HG02588 (cell line): ENCODE data around the gene MVK.

Experiments
- ATAC-seq: cut with Tn5 transposase; IDR thresholded peaks from one replicate; pipeline ENCODE4 v1.9.1; 2021; ENCODE audit warnings: mild to moderate bottlenecking, moderate library complexity; ENCODE audit not compliant: unreplicated experiment

Gene MVK

DNA sequence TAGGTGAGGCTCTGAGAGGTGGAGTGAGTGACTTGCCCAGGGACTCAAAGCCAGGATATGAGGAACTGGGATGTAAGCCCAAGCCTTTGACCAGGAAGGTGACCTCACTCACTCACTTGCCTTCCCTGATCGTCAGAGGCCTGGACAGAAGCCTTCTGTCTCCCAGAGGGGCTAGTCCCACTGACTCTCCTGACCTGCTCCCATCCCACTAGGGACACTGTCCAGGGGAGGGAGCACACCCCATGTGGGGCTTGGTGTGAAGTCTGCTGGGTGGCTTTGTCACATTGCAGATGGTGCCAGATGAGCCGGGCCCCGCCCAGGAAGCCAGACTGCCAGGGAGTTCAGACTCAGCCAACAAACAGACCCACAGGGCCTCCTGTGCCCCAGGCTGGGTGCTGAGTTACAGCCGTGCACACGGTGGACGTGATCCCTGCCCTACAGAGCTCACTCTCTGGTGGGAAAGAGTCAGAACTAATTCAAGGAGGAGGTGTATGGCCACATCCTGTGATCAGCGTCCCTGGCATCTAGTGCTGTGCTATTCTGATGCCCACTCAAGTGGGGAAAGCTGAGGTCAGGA lies 28.6 kb upstream of the MVK start:
- ATAC-seq: no peak

DNA sequence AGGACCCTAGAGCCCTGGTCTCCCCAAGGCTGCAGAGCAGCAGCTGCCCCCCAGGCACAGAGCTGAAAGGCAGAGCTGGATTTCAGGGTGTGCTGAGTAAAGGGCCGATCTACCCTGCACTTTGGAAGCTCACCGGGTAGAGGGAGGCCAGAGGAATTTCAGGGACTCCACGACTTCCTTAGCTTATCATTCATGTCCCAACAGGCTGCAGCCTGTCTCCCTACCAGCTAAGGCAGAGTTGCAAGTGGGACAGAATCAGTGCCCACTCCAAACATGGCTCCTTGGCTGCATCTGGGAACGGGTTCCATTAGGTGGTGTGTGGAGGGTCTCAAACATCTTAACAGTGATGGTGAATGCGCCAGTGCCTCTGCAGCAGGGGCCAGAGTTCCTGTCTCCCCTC lies 27.8 kb upstream of the MVK start:
- no peak for ATAC-seq

DNA sequence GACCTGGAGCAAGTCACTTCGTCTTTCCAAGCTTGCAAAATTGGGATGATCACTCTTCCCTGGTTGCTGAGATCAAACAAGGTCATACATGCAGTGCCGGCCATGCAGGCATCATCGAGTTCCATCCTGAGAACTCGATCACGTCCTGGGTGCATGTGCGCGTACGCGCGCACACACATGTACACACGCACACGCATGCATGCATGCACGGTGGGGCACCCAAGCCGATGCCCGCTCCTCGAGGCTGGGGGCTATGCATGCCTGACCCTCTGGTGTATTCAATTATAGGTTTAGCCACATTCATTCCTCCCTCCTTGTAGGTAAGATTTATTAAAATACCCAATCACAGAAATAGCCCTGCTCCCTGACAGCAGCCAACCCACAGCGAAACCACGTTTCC lies 26.3 kb upstream of the MVK start:
- ATAC-seq: no peak

DNA sequence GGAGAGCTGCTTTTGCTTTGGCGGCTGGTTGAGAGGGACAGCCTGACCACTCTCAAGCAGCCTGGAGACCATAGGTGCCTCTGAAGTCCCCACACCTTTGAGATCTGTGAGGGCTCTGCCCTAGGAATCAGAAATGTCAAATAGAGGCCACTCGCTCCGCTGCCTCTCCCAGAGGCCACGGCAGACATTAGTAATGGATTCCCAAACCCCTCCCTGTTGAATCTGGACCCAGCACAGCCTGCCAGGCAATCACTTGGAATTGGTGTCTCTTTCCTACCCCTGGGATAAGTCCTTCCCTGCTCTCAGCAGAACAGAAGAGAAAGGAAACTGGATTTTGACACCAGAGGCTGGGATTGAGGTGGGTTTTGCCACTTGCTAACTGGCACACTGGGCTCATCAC lies 25.3 kb upstream of the MVK start:
- no peak for ATAC-seq

DNA sequence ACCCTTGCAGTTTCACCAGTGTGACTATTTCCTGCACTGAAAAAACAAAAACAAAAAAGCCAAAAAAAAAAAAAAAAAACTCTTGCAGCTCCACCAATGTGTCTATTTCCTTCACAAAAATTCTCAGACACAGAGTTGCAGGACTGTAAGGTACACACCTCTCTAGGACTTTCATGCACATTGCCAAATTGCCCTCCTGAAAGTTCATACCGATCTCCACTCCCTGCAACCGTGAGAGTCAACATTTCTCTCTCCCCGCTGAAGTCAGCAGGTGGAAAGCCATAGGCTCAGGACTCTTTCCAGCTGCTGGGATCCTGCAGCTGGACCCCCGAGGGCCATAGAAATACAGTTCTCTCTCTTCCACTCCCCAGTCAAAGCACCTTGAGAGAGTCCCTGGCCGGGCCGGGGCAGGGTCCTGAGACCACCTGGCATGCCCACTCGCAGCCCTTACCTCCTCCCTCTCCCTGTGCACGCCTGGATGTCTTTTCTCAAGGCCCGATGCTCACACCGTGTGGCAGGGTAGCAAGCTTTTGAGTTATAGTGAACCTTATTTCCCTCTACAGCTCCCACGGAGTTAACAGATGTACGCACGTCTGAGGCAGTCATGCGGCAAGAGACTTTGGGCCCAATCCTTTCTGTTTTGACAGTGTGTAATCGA lies 23.9 kb upstream of the MVK start:
- ATAC-seq: no peak

DNA sequence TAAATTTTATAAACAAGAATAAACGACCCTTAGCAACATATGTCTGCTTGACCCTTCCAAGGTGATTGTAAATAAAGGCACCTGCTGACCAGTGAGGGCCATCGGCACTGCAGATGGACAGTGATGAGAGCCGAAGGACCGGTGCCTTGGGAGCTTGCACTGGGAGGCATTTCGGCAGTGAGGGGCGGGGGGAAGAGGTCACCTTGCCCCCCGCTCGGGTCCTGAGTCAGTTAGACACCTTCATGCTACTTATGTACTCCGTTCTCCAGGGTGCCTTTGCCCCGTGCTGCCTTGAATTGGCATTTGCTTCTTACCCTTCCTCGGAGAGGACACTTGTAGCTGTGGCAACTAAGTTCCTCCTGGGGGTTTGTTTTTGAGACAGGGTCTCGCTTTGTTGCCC lies 23.3 kb upstream of the MVK start:
- ATAC-seq: no peak

GRCh38 chr12:109551108-109551507 lies 22.5 kb upstream of the MVK start:
- no peak for ATAC-seq

DNA sequence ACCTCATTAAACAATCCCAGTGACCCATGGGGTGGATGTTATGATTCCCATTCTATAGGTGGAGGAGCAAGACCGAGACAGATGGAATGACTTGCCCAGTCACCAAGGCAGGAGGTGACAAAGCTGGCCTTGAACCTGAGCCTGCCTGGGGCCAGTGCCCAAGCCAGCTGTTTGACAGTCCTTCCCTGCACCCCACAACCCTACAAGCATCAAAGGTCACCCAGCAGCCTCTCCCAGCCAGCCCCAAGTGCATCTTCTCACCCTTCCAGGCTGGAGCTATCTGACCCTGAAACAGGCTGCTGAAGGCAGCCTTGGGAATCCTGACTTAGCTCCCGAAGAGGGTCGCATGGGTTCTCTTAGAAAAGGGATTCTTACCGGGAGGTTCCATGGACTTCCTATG lies 20.6 kb upstream of the MVK start:
- ATAC-seq: no peak

GRCh38 chr12:109553483-109553882 lies 20.1 kb upstream of the MVK start:
- ATAC-seq: no peak

DNA sequence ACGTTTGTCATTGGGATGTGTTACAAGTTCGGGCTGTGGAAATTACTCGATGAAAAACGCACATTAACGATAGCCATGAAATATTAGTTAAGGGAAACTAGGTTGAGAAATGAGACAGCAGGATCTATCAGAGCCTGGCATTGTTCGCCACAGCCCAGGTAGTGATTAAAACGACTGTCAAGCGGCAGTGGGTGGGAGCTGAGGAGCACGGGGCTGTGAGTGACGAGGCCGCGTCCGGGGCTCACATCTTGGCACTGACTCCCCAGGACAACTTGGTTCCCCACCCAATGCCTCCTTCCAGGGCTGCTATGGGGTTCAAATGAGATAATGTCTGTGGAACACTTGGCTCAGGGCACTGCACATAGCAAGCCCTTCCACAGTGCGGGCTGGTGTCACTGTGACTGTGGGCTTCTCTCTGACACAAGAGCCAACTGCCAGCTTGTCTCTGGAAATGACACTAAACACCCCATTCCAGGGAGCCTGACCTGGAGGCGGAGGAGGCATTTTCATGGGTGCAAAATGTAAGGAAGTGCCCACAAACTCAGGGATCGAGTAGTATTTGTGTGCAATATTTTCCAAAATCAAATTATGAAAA lies 19.6 kb upstream of the MVK start:
- ATAC-seq: no peak

- ATAC-seq: no peak
Observed at GRCh38 chr12:109554761-109555160, 18.8 kb upstream of the MVK start.

DNA sequence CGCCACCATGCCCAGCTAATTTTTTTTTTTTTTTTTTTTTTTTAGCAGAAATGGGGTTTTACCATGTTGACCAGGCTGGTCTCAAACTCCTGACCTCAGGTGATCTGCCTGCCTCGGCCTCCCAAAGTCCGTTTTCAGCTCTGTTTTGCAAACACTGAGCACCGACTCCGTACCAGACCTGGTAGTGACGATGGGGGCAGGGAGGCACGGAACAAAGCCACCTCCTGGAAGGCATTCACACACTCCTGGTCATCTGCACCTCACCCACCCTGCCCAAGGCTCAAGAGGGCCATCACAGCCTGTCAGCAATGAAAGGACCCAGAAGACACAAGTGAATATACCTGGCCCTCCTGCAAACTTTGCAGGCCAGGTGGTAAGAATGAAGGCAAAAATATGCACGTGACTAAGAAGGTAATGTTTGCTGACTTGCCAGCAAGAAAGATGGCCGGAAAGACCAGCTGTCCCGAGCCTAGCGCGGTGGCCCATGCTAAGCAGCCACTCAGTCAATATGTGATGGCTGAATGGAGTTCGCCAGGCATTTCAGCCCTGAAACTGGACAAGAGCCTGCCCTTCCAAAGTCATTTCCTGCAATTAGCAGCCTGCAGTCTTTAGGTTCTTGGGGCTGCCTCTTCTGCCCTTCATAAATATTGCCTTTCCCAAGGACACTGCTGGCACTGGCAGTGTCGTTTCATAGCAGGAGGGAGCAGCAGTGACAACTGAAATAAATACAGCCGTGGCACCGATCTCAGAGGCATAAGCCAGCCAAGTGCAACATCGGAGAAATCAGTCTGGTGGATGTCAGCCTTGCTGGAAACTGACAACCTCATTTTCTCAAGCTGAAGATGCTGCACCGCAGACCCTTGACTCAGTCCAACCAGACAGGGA lies 17.9 kb upstream of the MVK start:
- ATAC-seq: no peak

DNA sequence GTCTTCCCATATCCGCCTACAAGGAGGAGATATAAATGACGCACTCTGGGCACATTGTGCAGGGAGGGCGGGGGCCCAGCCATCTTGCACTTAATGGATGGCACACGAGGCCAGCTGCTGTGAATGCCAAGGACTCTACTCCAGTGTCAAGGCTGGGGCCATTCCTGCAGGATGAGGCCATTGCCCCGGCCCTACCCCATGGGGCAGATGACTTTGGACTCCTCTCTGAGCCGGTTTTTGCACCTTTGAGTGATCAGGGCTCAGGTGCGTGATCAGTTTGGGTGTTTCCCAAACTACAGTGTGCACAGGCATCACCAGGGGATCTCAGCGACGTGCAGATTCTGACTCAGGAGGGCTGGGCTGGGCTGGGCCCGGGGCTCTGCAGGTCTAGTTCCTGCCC lies 16.4 kb upstream of the MVK start:
- ATAC-seq: no peak

DNA sequence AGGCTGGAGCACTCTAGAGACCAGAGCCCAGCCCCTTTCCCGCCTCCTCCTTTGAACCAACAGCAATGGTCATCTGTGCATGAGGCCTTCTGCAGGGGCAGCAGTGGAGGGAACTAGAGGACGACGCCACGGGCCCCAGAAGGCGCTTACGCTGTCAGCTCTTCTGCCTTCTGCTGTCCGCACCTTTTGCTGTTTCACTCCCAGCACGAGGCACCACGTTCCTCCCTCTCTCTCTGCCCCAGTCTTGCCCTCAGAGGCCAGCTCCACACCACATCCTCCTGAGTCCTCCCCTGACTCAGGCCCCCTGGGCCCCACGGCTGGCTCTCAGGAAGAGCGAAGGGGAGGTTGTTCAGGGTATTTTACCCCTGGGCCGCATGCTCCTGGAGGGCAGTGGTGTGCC lies 15.8 kb upstream of the MVK start:
- ATAC-seq: no peak

DNA sequence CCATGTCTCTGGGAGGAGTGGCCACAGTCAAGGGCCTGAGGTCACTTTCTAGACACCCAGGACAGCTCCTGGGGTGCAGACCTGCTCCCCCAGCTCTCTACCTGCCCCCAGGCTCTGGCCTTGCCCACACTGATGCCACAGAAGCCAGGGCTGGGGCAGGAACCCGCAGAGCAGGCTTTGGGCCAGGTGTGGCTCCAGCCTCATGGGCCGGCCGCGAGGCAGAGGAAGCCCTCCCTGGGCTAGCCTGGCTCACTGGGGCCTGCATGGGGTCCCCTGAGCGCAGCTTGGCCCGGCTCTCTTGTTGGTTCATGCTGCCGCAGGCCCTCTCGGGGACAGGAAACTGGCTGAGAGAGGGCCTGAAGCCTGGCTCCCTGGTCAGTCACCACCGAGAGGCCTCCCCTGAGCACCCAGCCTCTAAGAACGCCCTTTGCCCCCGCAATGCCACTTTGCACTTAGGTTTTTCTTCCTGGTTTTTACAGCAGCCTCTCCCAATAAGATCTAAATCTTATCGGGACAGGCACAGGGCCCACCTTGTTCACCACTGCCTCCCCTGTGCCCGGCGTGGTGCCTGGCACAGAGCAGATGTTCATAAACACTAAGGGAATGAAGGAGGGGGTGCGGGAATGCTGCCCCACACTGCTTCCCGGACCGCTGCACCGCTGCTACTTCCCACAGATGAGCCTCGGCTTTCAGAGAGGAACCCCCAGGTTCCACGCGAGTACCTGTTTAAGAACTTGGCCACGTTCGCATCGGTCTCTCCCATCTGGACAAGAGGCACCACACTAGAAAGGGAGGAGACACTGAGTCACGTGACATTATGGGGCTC lies 15.0 kb upstream of the MVK start:
- no peak for ATAC-seq

DNA sequence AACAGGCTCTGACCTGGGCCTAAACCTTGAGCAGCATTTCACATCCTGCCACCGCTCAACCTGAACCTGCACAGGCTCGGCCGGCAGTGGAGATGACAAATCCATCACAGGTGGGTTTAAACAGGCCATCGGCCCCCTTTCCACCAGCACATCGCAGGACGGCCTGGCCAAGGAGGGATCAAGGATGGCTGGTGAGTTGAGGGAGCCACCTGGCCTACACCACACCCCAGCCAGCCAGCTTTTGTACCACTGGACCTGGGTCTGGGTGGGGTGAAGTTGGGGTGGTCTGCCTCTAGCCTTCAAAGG lies 14.4 kb upstream of the MVK start:
- ATAC-seq: no peak

DNA sequence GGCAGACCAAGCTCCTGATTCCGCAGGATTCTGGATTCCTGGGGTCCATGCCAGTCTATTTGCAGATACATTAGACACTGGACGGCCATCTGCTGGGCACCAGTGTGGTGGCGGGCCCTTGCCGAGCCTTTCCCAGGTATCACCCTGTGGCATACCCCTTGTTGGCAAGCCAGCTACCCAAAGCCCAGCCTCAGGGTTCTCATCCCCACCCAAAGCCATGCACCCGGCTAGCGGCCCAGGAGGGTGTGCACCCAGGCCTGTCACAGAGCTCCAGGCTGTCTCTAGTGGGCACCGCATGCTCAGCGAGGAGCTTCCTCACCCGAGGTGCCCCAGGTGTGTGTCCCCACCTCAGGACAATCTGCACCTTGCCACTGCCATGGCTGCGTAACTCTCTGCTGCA lies 14.0 kb upstream of the MVK start:
- ATAC-seq: no peak

GRCh38 chr12:109560867-109561710 lies 12.5 kb upstream of the MVK start:
- ATAC-seq: no peak

- ATAC-seq: no peak
Observed at GRCh38 chr12:109561711-109562030, 11.9 kb upstream of the MVK start.

- no peak for ATAC-seq
Observed at GRCh38 chr12:109562871-109563270, 10.7 kb upstream of the MVK start.
